Measurements from ENCODE around the gene COX10.
"Not testable (repeated sequence)": the region's sequence is repeated elsewhere in the genome, so short reads cannot be mapped to it uniquely, and the experiment has no call there.

Gene COX10

DNA sequence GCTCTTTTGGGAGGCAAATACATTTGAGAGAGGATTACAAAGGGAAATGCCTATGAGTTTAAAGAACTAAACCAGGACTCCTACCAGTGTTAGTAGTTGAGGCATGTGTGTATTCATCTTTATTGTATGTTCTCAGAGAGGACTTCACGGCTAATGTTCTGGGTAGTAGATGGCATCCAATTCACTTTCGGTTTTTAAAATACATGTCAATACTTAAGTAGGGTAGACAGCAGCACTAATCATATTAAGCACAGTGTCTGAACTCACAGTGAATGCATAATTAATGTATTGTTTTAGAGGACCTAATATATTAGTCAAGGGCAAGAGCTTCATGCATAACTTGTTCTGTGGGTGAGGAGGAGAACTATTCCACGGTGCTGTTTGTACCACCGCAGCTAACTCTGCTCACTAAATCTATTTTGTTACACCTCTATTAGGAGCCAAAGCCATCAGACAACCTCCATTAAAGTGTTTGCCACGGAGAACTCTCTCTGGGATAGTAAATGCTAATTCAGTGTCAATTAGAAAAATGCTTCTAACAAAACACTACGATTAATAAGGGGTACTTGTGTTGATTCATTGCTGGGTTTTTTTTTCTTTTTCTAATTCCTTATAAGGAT is 56.3 kb downstream of the COX10 start:
- DNase-seq: no peak

DNA sequence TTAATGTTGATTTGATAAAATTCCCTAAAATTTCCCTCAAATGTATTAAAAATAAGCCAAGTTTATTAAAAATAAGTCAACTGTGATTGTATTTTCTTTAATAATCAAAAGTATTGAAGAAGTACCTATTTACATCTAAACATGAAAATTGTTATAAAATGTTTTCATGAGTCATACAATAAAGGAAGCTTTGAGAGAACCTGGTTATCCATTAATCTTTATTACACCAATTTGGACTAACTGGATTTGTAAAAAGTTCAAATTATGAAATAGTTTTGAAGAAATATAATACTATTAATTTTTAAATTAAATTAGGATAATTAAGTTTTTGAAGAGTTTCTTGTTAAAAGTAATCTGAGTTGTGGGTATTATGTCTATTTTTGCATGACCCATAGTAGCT is 63.8 kb downstream of the COX10 start:
- DNase-seq: no peak

DNA sequence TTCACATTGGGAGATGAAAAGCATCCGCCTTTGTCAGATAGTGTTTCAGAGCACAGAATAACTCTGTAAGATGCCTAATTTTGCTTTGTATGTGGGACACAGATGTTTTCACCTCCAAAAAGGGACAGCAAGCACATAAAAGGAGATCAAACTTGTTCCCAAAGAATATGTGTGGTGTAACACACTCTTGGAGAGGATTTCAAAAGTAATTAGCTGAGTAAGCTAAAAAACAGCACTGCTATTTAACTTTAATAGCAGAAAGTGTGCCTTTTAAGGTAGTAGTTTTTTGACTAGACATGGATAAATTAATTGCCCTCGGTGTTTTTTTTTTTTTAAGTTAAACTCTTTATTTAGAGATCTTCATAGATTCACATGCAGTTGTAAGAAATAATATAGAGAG is 65.2 kb downstream of the COX10 start:
- DNase-seq: no peak

DNA sequence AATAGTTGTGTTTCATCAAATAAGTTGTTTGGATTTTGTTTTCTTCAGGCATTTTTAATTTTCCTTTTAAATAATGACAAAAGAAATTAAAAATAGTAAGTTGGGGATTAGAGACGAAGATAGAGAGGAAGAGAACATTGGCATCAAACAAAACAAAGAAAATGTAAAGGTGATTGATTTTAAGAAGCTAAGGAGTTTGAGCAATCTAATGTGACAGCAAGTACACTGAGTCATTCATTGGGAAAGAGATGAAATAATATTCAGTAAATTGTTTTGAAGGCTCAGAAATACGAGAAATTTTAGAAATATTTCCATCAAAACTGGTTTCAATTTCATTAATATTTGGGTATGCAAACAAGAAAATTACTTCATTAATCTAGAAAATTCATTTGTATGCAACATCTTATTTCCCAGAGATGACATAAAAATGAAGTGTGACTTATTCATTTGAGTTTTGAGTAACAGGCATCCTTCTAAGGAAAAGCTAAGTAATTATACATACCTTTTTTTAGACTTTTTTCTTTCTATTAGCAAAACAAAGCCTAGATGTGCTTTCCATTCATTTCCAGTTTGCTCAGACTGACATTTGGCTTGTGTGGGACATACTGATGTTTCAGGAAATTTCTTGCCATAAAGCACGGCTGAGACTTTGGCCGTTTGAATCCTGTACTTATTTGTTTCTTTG is 66.7 kb downstream of the COX10 start:
- no peak for DNase-seq

DNA sequence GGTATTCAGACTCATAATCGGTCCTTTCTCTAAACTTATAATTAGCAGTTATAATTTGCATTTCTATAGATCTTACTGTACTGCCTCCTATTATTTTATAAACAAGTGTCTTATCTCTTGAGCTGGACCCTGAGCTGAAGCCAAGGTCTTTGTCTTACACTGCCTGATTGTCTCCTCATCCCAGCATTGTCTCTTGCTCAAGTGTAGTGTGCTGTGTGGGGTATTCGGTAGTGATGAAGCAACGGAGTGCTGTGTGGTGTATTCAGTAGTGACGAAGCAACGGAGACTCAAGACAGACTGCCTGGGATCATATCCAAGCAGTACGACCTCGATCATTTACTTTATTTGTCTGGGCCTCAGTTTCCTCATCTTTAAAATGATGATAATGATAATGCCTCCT is 69.3 kb downstream of the COX10 start:
- DNase-seq: no peak

DNA sequence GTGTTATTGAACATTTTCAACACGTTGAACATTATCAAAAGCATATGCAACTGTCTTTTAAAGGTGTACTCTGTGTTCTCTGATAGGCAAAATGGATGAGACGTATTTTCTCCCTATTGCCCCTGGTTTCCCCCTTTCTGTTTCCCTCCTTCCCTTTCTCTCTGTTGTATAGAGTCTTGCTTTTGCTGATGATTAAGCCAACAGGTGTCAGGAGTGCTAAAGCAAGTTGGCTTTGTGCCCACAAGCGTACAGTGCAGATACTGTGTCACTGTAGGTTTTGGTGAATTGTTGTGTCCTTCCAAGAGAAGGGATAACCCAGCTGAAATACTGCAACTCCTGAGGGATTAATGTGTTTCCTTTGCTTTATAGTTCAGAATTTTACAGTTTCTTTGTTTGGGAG is 74.4 kb downstream of the COX10 start:
- DNase-seq: no peak

DNA sequence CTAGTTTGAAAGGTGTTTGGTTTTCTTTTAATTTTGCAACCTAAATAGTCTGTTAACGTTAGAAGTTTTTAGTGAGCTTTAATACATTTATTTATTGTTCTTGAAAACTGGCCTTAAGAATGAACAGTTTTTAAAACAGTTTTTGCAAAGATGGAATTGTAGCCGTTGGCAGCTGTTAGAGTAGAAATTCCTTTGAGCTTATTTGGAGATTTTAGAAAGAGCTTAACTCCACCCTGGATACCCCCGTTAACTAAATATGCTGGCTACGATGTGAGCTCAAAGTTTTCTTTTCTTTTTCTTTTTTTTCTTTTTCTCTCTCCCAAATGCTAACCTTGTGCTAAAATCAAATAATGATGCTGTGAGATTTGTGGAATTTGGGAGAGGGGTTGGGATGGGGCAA is 75.2 kb downstream of the COX10 start:
- DNase-seq: no peak

DNA sequence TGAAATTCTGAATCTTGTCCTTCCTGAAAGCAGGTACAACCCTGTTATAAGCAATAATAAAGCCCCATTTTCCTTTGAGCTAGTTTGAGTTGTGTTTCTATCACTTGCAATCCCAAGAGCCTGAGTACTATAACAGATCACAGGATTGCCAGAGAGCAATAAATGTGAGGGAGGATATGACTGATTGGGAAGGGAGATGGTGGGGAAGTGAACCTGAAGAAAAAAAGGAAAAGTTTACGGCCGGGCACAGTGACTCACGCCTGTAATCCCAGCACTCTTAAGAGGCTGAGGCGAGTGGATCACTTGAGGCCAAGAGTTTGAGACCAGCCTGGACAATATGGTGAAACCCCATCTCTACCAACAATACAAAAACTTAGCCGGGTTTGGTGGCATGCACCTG is 80.4 kb downstream of the COX10 start:
- no peak for DNase-seq

DNA sequence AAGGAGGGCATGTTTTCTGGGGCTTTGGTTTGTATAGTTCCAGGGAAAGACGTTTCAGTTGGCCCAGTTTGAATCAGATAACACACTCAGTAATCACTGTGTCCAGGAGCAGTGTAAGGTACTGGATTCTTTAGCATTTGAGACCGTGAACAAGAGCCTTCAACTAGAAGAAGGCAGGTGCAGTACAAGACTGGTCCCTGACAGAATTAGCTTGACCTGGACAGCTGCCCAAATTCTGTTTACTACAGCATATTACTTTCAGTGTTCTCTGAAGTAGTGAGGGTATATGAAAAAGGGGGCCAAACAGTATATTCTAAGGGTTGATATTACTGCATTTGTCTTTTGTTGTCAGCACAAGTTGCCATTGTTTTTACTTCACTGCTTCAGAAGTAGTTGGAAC is 81.3 kb downstream of the COX10 start:
- DNase-seq: no peak

DNA sequence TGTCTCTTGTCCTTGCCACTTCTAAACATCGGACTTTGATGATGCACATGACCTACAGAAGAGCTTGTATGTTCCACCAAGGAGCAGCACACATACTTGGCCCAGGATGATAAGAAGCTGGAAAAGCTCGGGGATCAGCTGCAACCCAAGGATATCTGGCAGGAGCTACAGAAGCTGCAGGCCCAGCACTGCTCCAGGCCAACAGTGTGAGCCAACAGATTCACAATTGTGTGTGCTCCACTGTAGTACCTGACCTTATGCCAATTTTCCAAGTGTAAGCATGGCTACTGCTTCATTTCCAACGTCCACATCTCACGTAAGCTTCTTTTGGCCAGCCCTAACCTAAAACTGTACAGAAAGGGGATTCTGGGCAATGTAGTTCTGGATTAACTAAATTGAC is 83.4 kb downstream of the COX10 start:
- no peak for DNase-seq

DNA sequence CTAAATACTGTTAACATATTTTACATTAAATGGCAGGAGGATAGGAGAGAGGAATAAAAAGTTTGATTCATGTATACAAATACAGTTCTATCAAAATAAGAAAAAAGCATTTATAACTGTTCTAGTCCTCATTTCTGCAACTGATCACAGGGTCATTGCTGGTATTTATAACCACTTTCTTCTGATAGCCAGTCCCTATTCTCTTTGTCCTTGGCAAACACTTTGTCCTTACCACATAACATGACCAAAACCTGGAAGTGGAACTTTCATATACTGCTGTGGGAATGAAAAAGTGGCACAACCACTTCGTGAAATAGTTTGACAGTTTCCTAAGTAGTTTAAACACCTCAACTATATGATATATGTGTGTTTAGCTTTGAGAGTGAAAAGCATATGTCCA is 84.1 kb downstream of the COX10 start:
- DNase-seq: no peak

DNA sequence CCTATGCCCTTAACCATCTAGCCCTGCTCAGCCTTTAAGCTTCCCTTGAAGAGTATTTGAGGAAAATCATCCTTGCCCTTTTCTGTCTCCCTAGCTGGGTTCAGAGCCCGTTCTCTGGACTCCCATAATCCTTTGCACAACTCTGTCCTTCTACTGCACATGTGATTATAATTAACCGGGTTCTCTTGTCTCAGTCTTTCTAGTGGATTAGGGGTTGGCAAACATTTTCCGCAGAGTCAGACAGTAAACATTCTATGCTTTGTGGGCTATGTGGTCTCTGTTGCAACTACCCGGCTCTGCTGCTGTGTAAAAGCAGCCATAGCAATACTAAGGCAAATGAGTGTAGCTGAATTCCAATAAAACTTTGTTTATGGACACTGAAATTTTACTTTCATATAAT is 87.4 kb downstream of the COX10 start:
- no peak for DNase-seq

DNA sequence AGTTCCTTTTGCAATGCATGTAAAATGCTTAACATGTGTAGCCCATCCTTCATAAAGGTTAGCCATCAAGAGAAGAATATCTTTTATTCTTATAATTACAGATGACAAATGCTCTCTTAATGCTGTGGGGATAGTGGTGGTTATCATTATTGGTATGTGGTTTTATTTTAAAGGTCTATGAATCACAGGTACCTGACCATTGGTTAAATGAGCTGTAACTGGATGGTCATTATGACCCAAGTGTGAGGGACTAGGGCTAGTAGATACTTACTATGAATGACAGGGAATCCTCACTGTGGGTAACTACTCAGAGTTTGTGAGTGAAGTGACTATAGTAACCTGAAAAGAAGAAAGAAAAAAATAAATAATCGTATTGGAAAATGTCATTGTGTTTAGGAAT is 88.5 kb downstream of the COX10 start:
- no peak for DNase-seq

DNA sequence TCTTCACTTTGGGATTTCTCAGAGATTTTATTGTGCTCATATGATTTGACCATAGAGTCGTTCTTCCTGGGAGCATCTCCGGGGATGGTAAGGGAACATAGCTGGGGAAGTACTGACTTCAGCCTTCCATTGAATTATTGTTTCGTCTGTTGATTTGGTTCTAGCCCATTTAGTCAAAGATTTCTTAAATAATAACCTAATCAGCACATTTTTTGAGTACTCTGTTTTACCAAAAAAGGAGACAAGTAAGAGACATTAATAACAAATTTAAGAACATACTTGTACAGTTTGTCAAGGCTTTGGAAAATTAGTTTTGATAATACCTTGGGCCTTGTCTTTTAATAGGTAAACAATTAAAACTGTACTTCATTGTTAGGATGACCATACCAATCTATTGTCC is 89.4 kb downstream of the COX10 start:
- no peak for DNase-seq

DNA sequence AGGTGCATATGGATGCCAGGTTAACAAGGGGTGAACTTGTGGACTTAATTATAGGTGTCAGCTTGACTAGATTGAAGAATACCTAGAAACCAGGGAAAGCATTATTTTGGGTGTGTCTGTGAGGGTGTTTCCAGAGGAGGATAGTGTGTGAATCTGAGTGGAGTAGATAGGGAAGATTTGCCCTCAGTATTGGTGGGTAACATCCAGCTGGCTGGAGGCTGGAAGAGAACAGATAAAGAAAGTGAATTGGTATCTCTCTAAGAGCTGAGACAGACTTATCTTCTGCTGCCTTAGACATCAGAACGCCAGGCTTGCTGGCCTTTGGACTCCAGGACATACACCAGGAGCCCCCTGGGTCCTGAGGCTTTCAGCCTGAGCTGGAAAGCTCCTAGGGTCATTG is 92.1 kb downstream of the COX10 start:
- DNase-seq: no peak

DNA sequence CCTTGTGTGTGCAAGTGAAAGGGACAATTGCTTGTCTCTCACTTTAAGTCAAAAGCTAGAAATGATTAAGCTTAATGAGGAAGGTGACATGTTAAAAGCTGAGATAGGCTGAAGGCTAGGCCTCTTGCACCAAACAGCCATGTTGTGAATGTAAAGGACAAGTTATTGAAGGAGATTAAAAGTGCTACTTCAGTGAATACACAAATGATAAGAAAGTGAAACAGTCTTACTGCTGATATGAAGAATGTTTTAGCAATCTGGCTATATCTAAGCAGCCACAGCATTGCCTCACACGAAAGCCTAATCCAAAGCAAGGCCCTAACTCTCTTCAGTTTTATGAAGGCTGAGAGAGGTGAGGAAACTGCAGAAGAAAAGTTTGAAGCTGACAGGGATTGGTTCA is 96.3 kb downstream of the COX10 start:
- no peak for DNase-seq

DNA sequence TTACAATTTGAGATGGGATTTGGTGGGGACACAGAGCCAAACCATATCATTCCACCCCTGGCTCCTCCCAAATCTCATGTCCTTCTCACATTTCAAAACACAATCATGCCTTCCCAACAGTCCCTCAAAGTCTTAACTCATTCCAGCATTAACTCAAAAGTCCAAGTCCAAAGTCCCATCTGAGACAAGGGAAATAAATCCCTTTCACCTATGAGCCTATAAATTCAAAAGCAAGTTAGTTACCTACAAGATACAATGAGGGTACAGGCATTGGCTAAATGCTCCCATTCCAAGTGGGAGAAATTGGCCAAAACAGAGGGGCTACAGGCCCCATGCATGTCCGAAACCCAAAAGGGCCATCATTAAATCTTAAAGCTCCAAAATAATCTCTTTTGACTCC is 98.5 kb downstream of the COX10 start:
- not testable (repeated sequence) for DNase-seq

DNA sequence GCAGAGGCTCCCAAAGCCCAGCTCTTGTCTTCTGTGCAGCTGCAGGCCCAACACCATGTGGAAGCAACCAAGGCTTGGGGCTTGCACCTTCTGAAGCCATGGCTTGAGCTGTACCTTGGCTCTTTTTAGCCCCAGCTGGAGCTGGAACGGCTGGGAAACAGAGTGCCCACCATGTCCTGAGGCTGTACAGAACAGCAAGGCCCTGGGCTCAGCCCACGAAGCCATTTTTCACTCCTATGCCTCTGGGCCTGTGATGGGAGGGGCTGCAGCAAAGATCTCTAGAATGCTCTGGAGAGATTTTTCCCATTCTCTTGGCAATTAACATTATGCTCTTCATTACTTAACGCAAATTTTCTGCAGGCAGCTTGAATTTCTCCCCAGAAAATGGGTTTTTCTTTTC is 99.3 kb downstream of the COX10 start:
- DNase-seq: no peak

DNA sequence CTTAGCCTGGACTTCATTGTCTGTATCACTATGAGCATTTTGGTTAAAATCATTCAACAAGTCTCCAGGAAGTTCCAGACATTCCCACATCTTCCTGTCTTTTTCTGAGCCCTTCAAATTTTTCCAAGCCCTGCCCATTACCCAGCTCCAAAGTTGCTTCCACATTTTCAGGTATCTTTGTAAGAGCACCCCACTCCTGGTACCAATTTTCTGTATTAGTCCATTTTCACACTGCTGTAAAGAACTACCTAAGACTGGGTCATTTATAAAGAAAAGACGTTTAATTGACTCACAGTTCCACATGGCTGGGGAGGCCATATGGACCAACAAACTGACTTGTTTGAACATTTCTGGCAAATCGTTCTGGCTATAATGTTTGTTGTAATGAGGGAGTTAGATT is 100.0 kb downstream of the COX10 start:
- no peak for DNase-seq

DNA sequence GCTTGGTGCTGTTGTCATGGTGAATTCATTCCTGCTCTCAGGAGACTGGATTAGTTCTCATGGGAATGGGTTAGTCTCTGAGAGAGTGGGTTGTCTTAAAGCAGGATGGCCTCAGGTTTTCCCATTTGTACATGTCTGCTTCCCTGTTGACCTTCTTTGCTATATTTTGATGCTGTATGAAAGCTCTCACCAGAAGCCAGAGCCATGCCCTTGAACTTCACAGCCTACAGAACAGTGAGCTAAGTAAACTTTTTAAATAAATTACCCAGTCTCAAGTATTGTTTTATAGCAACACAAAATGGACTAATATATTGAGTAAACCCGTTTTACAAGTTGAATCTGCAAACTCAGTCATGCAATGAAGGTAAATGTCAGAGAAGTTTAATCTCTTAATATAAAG is 100.6 kb downstream of the COX10 start:
- DNase-seq: no peak

DNA sequence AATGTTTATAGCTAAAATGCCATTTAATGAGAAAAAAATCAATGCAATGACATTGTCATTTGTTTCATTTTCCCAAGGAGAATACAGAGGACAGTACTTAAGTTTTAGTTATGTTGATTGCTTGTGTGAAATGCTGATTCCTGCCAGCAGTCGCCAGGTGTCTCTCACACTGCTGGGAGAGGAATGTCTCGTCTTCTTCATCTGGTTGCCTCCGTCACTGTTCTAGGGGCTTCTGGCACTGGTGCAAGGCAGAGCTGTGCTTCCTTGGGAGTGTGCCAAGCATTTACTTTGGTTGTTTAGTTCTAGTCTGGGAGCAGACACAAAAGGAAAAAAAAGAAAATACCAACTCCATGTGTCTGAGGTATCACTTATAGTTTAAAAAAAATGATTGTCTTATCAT is 107.7 kb downstream of the COX10 start:
- DNase-seq: not testable (repeated sequence)

DNA sequence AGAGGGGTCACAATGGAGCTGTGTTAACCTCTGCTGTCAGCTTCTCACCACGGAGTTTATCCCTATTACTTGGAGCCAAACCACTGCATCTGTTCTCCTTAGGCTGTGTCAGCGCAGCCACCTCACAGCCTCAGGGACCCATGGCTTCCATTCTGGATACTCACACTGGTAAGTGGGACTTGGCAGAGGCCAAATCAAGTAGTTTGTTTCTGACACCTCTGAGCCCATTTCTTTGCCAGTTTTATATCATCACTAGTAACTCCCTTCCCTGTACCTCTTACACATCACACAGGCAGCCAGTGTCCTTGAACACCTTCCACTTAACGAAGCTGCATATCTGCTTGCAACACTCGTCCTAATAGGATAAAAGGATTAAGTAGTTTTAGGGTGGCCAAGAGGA is 108.5 kb downstream of the COX10 start:
- not testable (repeated sequence) for DNase-seq

DNA sequence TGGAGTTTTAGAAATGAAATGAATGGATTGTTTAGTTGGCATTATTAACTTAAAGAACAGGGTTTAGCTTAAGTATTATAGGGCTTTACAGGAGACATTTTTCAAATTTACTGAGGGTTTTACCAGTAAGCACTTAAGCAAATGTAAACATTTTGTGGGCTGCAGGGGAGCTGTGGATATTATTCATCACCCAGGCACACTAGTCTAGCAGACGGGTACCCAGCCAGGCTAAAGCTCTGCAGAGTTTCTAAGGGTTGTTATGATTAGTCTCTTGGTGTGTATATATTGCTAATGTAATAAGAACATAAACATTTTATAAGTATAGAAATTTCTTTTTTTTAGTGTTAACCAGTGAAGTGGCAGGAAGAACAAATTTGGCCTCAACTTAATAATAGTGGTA is 110.6 kb downstream of the COX10 start:
- DNase-seq: not testable (repeated sequence)

DNA sequence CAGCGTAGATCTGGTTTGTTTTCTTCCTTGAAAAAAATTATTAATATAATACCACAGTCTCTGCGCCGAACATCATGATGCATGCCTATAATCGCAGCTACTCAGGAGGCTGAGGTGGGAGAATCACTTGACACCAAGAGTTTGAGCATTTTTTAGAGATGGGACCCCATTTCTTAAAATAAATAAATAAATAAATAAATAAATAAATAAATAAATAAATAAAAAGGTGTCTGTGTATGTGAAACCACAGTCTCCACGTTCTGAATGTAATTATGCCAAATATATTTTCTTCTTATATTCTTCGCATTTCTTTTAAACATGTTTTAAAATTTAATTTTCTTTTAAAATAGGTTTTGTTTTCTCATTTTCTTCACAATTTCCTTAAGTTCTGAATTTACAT is 112.8 kb downstream of the COX10 start:
- DNase-seq: not testable (repeated sequence)

DNA sequence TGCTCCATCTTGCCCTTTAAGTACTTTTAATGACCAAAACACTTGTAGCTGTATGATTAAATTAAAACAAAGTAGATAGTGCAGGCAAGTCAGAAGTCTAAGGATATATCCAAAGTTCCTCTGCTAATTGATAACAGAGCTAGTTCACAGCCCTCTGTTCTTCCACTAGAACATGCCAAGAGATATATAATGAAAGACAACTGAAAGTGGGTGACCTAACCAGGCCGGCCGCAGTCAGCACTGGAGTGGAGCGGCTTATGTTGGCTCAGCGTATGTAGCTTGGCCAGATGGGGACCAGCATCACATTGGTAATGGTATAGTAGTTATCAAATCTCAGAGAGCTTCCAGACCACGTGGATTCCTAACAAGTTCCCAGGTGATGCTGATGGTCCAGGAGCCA is 115.2 kb downstream of the COX10 start:
- DNase-seq: not testable (repeated sequence)
